Activated CD4-positive, alpha-beta T cell treated with anti-CD3 and anti-CD28 coated beads for 24 hours (primary cell): Measurements from ENCODE around the gene COG5.
A peak's percentile ranks its signal among the peaks of the same experiment; 100 is the strongest.

ENCODE experiments used
- DNase-seq, 2 donors: peaks; one replicate each; pipeline ENCODE4 v3.0.0-alpha.2; 2020; ENCODE audit warnings: low read depth in 2 of 2

COG5 gene

DNA sequence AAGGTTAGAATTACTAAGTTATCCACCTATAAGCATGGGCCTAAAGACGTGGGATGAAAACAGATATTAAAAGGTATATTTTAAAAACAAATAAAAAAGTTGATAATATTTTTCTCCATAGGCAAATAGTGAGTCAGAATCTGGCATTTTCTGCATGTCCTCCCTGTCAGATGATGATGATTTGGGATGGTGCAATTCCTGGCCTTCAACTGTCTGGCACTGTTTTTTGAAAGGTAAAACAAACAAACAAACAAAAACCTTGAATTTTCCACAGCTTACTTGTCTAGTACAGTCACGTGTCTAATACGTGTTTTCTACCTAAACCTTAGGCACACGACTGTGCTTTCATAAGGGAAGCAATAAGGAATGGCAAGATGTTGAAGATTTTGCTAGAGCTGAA lies 377.5 kb downstream of the COG5 start:
- no peak for DNase-seq

GRCh38 chr7:107185716-107186115 lies 378.0 kb downstream of the COG5 start:
- no peak for DNase-seq

DNA sequence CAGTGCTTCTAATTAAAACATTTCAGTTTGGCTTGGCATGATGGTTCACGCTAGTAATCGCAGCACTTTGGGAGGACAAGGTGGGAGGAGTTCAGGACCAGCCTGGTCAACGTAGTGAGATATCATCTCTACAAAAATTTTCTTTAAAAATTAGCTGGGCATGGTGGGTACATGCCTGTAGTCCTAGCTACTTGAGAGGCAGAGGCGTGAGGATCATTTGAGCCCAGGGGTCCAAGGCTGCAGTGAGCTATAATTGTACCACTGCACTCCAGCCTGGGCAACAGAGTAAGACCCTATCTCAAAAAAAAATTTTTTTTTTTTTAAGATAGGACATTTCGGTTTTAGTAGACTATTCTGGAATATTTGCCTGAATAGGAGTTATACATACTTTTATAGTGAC lies 382.5 kb downstream of the COG5 start:
- no peak for DNase-seq

DNA sequence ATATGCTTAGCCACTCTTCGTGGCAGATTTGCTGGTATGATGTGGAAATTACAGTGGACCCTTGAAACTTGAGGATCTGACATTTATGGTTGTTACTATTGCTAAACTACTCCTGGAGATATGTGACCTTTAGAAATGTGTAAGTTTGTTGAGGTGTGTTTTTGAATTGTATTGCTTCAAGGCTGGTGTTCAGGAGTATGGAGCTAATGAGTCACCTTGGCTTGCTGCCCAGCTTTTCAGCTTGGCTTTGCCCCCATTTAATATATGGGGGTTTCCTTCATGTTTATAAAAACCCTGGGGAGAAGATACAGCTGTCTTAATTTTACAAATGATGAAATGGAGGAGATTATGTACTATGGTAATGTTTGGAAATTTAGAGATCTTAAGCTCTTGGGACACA lies 383.3 kb downstream of the COG5 start:
- peak; percentile 47 to 60 for DNase-seq

DNA sequence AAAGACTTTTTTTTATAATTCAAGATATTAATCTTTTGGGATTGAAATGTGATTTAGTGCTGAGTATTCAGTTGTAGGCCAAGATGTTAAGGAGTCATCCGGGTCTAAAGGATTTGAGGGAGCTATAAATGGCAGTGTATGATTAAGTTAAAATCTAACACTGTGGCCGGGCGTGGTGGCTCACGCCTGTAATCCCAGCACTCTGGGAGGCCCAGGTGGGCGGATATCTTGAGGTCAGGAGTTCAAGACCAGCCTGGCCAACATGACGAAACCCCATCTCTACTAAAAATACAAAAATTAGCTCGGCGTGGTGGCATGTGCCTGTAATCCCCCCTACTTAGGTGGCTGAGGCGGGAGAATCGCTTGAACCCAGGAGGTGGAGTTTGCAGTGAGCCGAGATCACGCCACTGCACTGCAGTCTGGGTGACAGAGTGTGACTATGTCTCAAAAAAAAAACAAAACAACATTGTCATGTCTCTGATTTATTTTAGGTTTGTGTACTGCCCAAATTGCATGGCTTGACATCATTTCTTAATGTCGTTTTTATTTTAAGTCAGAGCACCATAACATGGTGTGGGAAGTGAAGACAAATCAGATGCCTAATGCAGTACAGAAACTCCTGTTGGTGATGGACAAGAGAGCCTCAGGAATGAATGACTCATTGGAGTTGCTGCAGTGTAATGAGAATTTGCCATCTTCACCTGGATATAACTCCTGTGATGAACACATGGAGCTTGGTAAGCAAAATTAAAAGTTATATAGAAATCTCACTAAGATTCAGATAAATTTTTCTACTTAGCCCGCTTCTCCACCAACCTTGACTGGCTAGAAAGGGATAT lies 384.2 kb downstream of the COG5 start:
- no peak for DNase-seq

- DNase-seq: no peak
These were observed 389.9 kb downstream of the COG5 start for GRCh38 chr7:107173691-107174406.

GRCh38 chr7:107173191-107173590 lies 390.5 kb downstream of the COG5 start:
- DNase-seq: no peak

DNA sequence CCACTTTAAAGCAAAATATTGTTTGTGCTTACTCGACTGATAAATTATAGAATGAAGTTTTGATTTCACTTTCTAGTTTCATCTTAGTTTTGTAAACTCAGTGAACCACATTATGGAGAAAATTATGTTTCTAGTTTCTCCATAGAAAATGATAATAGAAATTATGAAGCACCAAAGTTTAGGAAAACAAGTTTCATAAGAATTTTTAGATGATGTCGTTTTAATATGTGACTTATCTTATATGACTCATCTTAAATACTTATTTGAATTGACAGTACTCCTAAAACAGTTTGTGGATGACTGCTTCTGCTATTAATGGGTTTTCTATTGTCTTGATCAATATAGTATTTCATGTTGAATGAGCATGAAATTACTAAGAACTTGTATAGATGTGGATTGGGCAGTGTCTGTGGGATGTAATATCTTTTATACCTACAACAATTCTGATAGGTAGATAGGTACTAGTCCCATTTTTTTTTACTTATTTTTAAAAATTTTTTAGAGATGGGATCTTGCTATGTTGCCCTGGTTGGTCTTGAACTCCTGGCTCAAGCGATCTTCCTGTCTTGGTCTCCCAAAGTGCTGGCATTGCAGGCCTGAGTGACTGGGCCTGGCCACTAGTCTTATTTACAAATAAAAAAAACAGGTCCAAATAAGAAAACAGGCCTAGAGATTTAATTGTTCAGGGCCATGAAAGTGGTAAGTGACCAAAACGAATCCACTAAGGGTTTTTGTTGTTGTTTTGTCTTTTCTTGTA lies 391.3 kb downstream of the COG5 start:
- DNase-seq: no peak

GRCh38 chr7:107171496-107171895 lies 392.2 kb downstream of the COG5 start:
- DNase-seq: no peak

DNA sequence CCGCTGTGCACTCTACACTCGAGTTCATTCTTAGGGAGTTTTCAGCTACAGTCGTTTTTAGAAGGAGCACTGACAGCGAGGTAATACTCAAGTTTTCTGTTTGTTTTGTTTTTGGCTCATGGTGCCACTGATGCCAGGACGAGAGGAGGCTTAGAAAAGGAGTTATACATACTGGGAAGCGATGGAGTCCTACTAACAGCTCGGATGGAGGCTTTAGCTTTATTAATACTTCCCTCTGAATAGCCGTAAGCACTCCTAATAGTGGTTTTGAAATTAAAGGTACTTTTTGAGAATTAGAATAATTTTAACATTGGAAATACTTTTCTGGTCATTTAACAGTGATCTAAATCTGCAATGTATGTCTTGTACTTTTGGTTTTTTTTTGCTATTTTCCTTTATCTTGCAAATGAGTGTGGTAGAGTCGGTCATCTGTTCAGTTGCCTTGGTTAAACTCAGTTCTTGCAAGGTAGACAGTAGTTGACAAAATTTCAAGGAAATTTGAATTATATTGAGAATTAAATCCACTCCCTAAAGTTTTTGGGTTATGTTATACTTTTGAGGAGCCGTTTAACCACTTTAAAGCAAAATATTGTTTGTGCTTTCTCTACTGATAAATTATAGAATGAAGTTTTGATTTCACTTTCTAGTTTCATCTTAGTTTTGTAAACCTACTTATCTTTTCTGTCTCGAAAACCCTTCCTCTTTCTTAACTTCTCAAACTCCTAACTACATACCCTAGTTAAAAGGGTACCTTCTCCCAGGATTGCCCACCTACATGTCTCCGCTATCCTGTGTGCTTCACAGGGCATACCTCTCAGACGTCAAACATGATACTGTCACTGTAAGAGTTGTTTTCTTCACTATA lies 393.4 kb downstream of the COG5 start:
- DNase-seq: no peak

- DNase-seq: peak; percentile 78 to 79
These were observed 394.3 kb downstream of the COG5 start for GRCh38 chr7:107169120-107170050.

- DNase-seq: peak; percentile 94 to 98
These were observed 395.2 kb downstream of the COG5 start, which contains the start of gene HBP1 for GRCh38 chr7:107168233-107169119. TSS of gene HBP1 (plus strand) at chr7:107169003. CDS start at chr7:107179894, 10,891 bp downstream.

GRCh38 chr7:107167483-107168232 lies 396.1 kb downstream of the COG5 start:
- peak; percentile 43 to 53 for DNase-seq

GRCh38 chr7:107166736-107167426 lies 396.8 kb downstream of the COG5 start:
- DNase-seq: no peak

GRCh38 chr7:107165341-107165740 lies 398.4 kb downstream of the COG5 start:
- no peak for DNase-seq

DNA sequence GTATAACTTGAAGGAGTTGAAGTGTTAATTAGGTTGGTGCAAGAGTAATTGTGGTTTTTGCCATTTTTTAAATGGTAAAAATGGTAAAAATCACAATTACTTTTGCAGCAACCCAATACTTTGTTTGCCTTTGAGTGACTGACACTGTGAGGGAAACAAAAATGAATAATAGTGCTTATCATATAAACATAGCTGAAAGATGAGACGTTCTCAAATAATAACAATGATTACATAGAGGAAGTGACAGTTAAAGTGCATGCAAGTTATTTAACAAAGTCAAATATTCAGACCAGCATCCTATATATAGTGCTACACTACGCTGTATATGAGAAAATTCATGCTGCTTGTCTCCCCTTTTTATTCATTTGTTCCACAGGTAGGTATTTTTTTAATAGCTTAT lies 399.6 kb downstream of the COG5 start:
- no peak for DNase-seq

- DNase-seq: no peak
These were observed 401.2 kb downstream of the COG5 start for GRCh38 chr7:107162475-107162874.

GRCh38 chr7:107161415-107161814 lies 402.3 kb downstream of the COG5 start:
- DNase-seq: no peak
